ENCODE measurements around the gene GPN2. TPM values are rescaled to one million over a fixed set of nuclear protein-coding genes. Genes with fewer than 3 reads are reported as not detected.

Gene GPN2
- total and polyA plus RNA-seq, 2 donors (not counting 1 experiment from before 2014, with no cell fraction given) = 15.2 to 43.5 TPM

- no peaks in the 10 kb centered on the region for H4K20me1 ChIP-seq (ENCODE audit: control insufficient read depth, insufficient read depth, low read length, poor library complexity, severe bottlenecking)
- TF ChIP-seq CTCF (IDR thresholded peaks at IDR 0.05) (no peak), EZH2 (IDR thresholded peaks at IDR 0.05; ENCODE audit: borderline replicate concordance, insufficient read depth, low read depth, low read length, poor library complexity, severe bottlenecking) (no peak)
- H3K4me3 Mint-ChIP-seq = no peak overlapping the region
- H3K36me3 ChIP-seq (replicated peaks in 1 of 2; ENCODE audit: control extremely low read depth in 1 of 2, control insufficient read depth in 1 of 2, extremely low read depth in 1 of 2, insufficient read depth in 2 of 2, low read length in 1 of 2) = peaks cover 0 to 43% of the 10 kb centered on the region in 2 experiments
- H3K4me3 ChIP-seq (ENCODE audit: control extremely low read depth in 1 of 5, extremely low read depth in 1 of 5, insufficient read depth in 1 of 5, low read depth in 2 of 5, low read length in 4 of 5) = no peak overlapping the region
- WGBS (ENCODE audit: insufficient coverage) = 100% methylated on average over 3 of the region's 5 CpGs
- no peaks in the 10 kb centered on the region for H3K4me1 ChIP-seq (ENCODE audit: control insufficient read depth in 2 of 2, insufficient read depth in 2 of 2, low read length in 2 of 2)
- ChIA-PET CTCF (interaction anchor here (0.9 to 3.9 kb wide), 10 partner anchors 11 to 253 kb away, joined by 3 to 27 read pairs (median 6); partner anchors contain the start of gene GPN2), POLR2A (interaction anchor here (0.6 to 1.1 kb wide), 2 partner anchors 10 kb away, joined by 3 read pairs; no protein-coding TSS in a partner anchor)
- DNase-seq (no peak), ATAC-seq (ENCODE audit: low read depth) (no peak)
- no peaks in the 10 kb centered on the region for H3K27me3 Mint-ChIP-seq
- H3K4me1 Mint-ChIP-seq = no peaks in the 10 kb centered on the region
- intact Hi-C loops (cut with micrococcal nuclease) = no loop called here
- no peak overlapping the region for H2AFZ ChIP-seq (ENCODE audit: insufficient read depth, low read depth, low read length, poor library complexity, severe bottlenecking)
- H3K4me2 ChIP-seq (replicated peaks; ENCODE audit: low read depth, low read length, poor library complexity, severe bottlenecking) = no peak overlapping the region
- no peaks in the 10 kb centered on the region for H3K9me3 ChIP-seq (ENCODE audit: control extremely low read depth in 1 of 3, control insufficient read depth in 2 of 3, insufficient read depth in 1 of 3, low read length in 2 of 3)
- H3K79me2 ChIP-seq (ENCODE audit: control insufficient read depth, insufficient read depth, low read length) = no peaks in the 10 kb centered on the region
- H3K27ac ChIP-seq (ENCODE audit: low read length in 2 of 2) = no peak overlapping the region
- no peaks in the 10 kb centered on the region for H3K27me3 ChIP-seq (replicated peaks in 1 of 4; ENCODE audit: control extremely low read depth in 1 of 4, control insufficient read depth in 3 of 4, insufficient read depth in 4 of 4, low read length in 3 of 4)
- H3K9ac ChIP-seq (ENCODE audit: low read length) = no peak overlapping the region
- no peak overlapping the region for H3K27ac Mint-ChIP-seq
- no peaks in the 10 kb centered on the region for H3K9me3 Mint-ChIP-seq (ENCODE audit: insufficient read depth)
Measured at GRCh38 chr1:26854906-26855305, 35.2 kb downstream of the GPN2 start.

GRCh38 chr1:26853600-26853999 is 36.5 kb downstream of the GPN2 start:
- Histone ChIP-seq H3K27me3 (replicated peaks in 1 of 4; ENCODE audit: control extremely low read depth in 1 of 4, control insufficient read depth in 3 of 4, insufficient read depth in 4 of 4, low read length in 3 of 4) (no peaks in the 10 kb centered on the region), H2AFZ (ENCODE audit: insufficient read depth, low read depth, low read length, poor library complexity, severe bottlenecking) (no peak overlapping the region), H3K79me2 (ENCODE audit: control insufficient read depth, insufficient read depth, low read length) (no peaks in the 10 kb centered on the region), H3K4me2 (replicated peaks; ENCODE audit: low read depth, low read length, poor library complexity, severe bottlenecking) (no peak overlapping the region), H3K9ac (ENCODE audit: low read length) (no peak overlapping the region), H3K36me3 (replicated peaks in 1 of 2; ENCODE audit: control extremely low read depth in 1 of 2, control insufficient read depth in 1 of 2, extremely low read depth in 1 of 2, insufficient read depth in 2 of 2, low read length in 1 of 2) (peaks cover 0 to 56% of the 10 kb centered on the region in 2 experiments), H4K20me1 (ENCODE audit: control insufficient read depth, insufficient read depth, low read length, poor library complexity, severe bottlenecking) (no peaks in the 10 kb centered on the region), H3K27ac (ENCODE audit: low read length in 2 of 2) (no peak overlapping the region), H3K4me1 (ENCODE audit: control insufficient read depth in 2 of 2, insufficient read depth in 2 of 2, low read length in 2 of 2) (no peaks in the 10 kb centered on the region), H3K9me3 (ENCODE audit: control extremely low read depth in 1 of 3, control insufficient read depth in 2 of 3, insufficient read depth in 1 of 3, low read length in 2 of 3) (no peaks in the 10 kb centered on the region), H3K4me3 (ENCODE audit: control extremely low read depth in 1 of 5, extremely low read depth in 1 of 5, insufficient read depth in 1 of 5, low read depth in 2 of 5, low read length in 4 of 5) (no peak overlapping the region)
- H3K9me3 Mint-ChIP-seq (ENCODE audit: insufficient read depth) = no peaks in the 10 kb centered on the region
- H3K4me1 Mint-ChIP-seq = no peaks in the 10 kb centered on the region
- H3K4me3 Mint-ChIP-seq = no peak overlapping the region
- H3K27me3 Mint-ChIP-seq = no peaks in the 10 kb centered on the region
- ATAC-seq (ENCODE audit: low read depth) (no peak), DNase-seq (no peak)
- CTCF ChIA-PET = interaction anchor here (0.6 to 3.9 kb wide), 4 partner anchors 13 to 100 kb away, joined by 4 to 27 read pairs (median 15); no protein-coding TSS in a partner anchor
- intact Hi-C loops (cut with micrococcal nuclease) = loop anchor here (1.0 kb wide), 2 partner anchors 25 to 47 kb away; partner anchors contain the start of gene GPATCH3
- no peak for TF ChIP-seq CTCF (IDR thresholded peaks at IDR 0.05)
- no peak for TF ChIP-seq EZH2 (IDR thresholded peaks at IDR 0.05; ENCODE audit: borderline replicate concordance, insufficient read depth, low read depth, low read length, poor library complexity, severe bottlenecking)
- whole genome bisulfite sequencing (ENCODE audit: insufficient coverage) = 98% methylated on average over 10 of the region's 10 CpGs
- H3K27ac Mint-ChIP-seq = no peak overlapping the region
- POLR2A ChIA-PET = no interaction called here

Measured in B cell (primary cell).